Body of pancreas (tissue), 4 donors: ENCODE results near the gene KLF7. TPM values are rescaled to one million over a fixed set of nuclear protein-coding genes. Genes with fewer than 3 reads are reported as not detected.

Source experiments
- ATAC-seq: fragments of 150-250 bp; one replicate; pipeline ENCODE4 v1.9.1; 2016
- DNase-seq, 4 donors: peaks; one replicate each; pipeline ENCODE4 v3.0.0-alpha.2; 2019
- H3K27ac ChIP-seq, 4 donors: fragments of 200-600 bp; sonication (generic); 1 replicate in 3 of 4; 2 replicates in 1 of 4; pipeline versions ENCODE4 v1.5.1 to v1.6.1; 2016 to 2019; ENCODE audit warnings: mild to moderate bottlenecking in 1 of 4, mixed read lengths in 1 of 4, moderate library complexity in 1 of 4
- H3K27me3 ChIP-seq, 2 donors: fragments of 200-600 bp; sonication (generic); one replicate each; pipeline ENCODE4 v1.6.0; 2016; ENCODE audit warnings: mild to moderate bottlenecking in 1 of 2
- H3K36me3 ChIP-seq, 2 donors: fragments of 200-600 bp; sonication (generic); replicated peaks in 1 of 2; 2 replicates each; pipeline ENCODE4 v1.5.1; 2016; ENCODE audit warnings: low read depth in 2 of 2; ENCODE audit not compliant: insufficient read depth in 1 of 2
- H3K4me1 ChIP-seq: fragments of 200-600 bp; sonication (generic); one replicate; pipeline ENCODE4 v1.6.0; 2016
- H3K4me3 ChIP-seq, 2 donors: fragments of 200-600 bp; sonication (generic); 1 replicate in 1 of 2; 2 replicates in 1 of 2; pipeline ENCODE4 v1.5.1; 2016 to 2019
- H3K9me3 ChIP-seq, 3 donors: fragments of 200-600 bp; sonication (generic); 1 replicate in 2 of 3; 2 replicates in 1 of 3; pipeline ENCODE4 v1.5.1; 2016
- POLR2A ChIP-seq, 3 donors: fragments of 450-650 bp; IDR thresholded peaks; one replicate each; pipeline ENCODE4 v1.6.1; 2016; ENCODE audit warnings: antibody characterized with exemption in 3 of 3, mild to moderate bottlenecking in 2 of 3
- WGBS, 2 donors: methylation state at CpG; one replicate each; pipeline ENCODE4 v1.1.5; 2017; 5-methylcytosine and 5-hydroxymethylcytosine counted together
- intact Hi-C: fragments of 100-400 bp; cut with DNase I; formaldehyde crosslinking; loops from one replicate; pipeline ENCODE4 v1.15.1; 2023
- total RNA-seq, 2 donors: library from RNA; depleted of rRNA; stranded (reverse); fragments of >200 nt; gene quantifications; one replicate each; pipeline ENCODE4 v1.1.0, GENCODE V29; 2016
- TF ChIP-seq, protein P1 (sequence below), 7 experiments: fragments of 450-650 bp in 4 of 7; fragments of 200-600 bp in 3 of 7; sonication (generic) in 3 of 7; IDR thresholded peaks; one replicate each; pipeline ENCODE4 v1.5.1; 2016 to 2019; ENCODE audit warnings: antibody characterized with exemption in 7 of 7

KLF7 gene
- total RNA-seq, 2 donors from 2014 or later, result 4.6 to 9.3 TPM

DNA sequence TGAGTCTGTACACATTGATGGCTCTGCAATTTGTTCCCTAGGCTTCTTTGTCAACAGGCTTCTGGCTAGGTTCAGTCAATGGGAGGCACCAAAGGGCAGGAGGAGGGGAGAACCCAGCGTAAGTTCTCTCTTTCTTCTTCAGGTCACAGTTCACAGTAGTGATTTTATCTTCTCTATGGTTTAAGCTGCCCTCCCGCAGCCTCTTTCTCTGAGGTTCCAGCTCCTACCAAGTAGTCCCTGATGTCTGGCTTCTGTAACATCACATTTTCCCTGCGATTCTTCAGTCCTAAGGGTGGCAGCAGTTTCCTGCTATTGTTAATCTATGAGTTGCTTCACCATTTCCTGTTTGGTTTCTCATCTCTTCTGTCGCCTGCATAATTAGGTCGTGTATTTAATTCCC lies 119.0 kb downstream of the KLF7 start:
- Histone ChIP-seq H3K36me3 (no peaks in the 10 kb centered on the region), H3K27me3 (no peaks in the 10 kb centered on the region), H3K27ac (no peak overlapping the region), H3K4me1 (no peaks in the 10 kb centered on the region), H3K4me3 (no peak overlapping the region), H3K9me3 (no peaks in the 10 kb centered on the region)
- intact Hi-C loops, result no loop called here
- no peak for TF ChIP-seq POLR2A (IDR thresholded peaks at IDR 0.05)
- TF ChIP-seq, protein P1, sequence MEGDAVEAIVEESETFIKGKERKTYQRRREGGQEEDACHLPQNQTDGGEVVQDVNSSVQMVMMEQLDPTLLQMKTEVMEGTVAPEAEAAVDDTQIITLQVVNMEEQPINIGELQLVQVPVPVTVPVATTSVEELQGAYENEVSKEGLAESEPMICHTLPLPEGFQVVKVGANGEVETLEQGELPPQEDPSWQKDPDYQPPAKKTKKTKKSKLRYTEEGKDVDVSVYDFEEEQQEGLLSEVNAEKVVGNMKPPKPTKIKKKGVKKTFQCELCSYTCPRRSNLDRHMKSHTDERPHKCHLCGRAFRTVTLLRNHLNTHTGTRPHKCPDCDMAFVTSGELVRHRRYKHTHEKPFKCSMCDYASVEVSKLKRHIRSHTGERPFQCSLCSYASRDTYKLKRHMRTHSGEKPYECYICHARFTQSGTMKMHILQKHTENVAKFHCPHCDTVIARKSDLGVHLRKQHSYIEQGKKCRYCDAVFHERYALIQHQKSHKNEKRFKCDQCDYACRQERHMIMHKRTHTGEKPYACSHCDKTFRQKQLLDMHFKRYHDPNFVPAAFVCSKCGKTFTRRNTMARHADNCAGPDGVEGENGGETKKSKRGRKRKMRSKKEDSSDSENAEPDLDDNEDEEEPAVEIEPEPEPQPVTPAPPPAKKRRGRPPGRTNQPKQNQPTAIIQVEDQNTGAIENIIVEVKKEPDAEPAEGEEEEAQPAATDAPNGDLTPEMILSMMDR (IDR thresholded peaks at IDR 0.05), result peak in 1 of 7 experiments; percentile 8
- DNase-seq (peak in 1 of 4 donors; percentile 10), ATAC-seq (no peak)
- 28 to 40% methylated on average over 5 of the region's 5 CpGs for WGBS, 2 donors

DNA sequence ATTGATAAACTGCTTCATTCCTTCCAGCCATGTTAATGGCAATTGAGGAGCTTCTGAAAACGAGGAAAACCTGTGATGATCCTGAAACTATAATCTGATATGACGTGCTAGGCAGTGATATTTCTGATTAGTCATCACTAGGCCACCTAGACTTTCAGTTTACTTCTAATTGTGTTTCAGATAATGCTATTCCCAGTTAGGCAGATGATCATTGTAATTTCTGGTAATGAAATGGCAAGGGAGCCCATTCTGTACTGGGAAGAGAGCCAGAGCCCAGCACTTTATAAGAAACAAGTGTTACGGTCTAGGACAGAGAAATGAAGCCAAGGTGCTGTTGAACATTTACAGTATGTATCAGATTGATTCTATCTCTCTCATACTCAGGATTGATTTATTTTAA lies 120.2 kb downstream of the KLF7 start:
- Histone ChIP-seq H3K9me3 (no peaks in the 10 kb centered on the region), H3K27me3 (no peaks in the 10 kb centered on the region), H3K36me3 (no peaks in the 10 kb centered on the region), H3K4me3 (no peak overlapping the region), H3K4me1 (no peaks in the 10 kb centered on the region), H3K27ac (no peak overlapping the region)
- TF ChIP-seq, protein P1 (IDR thresholded peaks at IDR 0.05), result no peak
- TF ChIP-seq POLR2A (IDR thresholded peaks at IDR 0.05), result no peak
- DNase-seq, result no peak
- intact Hi-C loops, result no loop called here
- WGBS, 2 donors, result 46 to 52% methylated on average over 3 of the region's 3 CpGs
- ATAC-seq, result no peak

DNA sequence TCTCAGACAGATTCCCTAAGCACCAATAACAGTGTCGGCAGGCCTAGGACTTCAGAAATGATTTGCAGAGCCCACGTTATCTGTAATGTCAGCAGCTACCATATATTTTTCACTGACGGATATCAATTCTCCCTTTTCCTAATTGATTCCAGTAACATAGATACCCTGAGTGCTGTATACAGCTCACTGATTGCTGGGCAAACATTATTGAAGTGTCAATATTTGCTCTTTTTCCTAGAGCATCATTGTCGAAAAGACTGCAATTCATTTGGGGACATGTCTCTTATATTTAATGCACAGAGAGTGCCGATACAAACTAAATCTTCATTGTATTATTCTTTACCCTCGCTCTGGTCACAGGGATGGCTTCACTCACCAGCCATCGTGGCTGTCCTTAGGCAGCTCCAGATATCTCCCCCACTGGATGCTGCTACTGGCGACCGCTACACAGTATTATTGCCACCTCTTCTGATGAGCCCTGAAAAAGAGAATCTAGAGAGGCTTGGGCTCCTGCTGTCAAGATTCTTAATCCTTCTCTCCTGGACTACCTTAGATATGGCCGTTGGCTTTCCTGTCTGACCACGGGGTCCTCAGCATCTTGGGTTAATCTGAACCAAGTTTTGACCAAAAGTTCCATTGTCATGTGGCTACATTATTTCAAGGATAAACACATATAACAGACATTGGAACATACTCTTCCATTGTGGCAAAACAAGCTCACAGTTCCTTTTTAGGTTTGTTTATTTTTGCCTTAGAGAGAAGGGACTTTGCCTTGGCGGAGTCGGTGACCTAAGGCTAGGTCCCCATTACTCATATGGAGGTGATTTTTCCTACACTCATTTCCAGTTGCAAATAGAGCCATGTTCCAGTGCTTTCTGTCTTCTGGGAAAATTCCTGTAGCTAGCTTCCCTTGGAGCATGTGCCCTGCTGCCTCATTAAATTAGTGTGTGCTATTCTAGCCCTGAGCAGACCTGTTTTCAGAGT lies 121.1 kb downstream of the KLF7 start:
- H3K27me3 ChIP-seq, result no peaks in the 10 kb centered on the region
- H3K9me3 ChIP-seq, result no peaks in the 10 kb centered on the region
- WGBS, 2 donors, result 47 to 54% methylated on average over 13 of the region's 13 CpGs
- H3K27ac ChIP-seq, result no peak overlapping the region
- H3K36me3 ChIP-seq, result no peaks in the 10 kb centered on the region
- TF ChIP-seq, protein P1 (IDR thresholded peaks at IDR 0.05), result no peak
- no peak for TF ChIP-seq POLR2A (IDR thresholded peaks at IDR 0.05)
- no peak overlapping the region for H3K4me3 ChIP-seq
- no peak for DNase-seq
- H3K4me1 ChIP-seq, result no peaks in the 10 kb centered on the region
- intact Hi-C loops, result no loop called here
- ATAC-seq, result no peak

DNA sequence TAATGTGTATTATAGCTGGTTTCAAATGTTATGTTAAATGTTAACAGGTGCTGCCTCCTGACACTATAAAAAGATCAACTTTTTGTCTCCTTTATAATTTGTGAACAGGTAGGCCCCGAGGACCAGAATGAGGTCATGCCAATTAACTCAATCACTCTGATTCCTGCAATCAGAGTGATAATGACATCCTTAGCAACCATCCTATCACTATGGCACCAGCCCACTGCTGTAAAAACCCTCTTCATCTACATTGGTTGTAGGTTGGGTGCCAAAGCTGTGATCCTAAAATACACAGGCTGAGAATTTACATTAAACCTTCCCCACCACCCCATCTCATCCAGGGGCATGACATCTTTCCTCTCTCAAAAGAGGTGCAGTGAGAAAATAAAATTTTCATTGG lies 122.9 kb downstream of the KLF7 start:
- H3K4me3 ChIP-seq, result no peak overlapping the region
- no peaks in the 10 kb centered on the region for H3K9me3 ChIP-seq
- H3K36me3 ChIP-seq, result no peaks in the 10 kb centered on the region
- no peaks in the 10 kb centered on the region for H3K4me1 ChIP-seq
- no peak for TF ChIP-seq POLR2A (IDR thresholded peaks at IDR 0.05)
- TF ChIP-seq, protein P1 (IDR thresholded peaks at IDR 0.05), result no peak
- H3K27me3 ChIP-seq, result no peaks in the 10 kb centered on the region
- DNase-seq (no peak), ATAC-seq (no peak)
- H3K27ac ChIP-seq, result no peak overlapping the region
- WGBS, 2 donors, result 43 to 53% methylated on average over 1 of the region's 1 CpG
- intact Hi-C loops, result no loop called here
